NCI-H1436 treated with DMSO at 0.1 percent for 48 hours (cell line): Measurements from ENCODE around the gene JAGN1.
"Not testable (repeated sequence)": the region's sequence is repeated elsewhere in the genome, so short reads cannot be mapped to it uniquely, and the experiment has no call there.

ENCODE experiments used
- DNase-seq: peaks from one replicate; lab custom pipeline; 2025; lab: John Stamatoyannopoulos, UW

Gene JAGN1

GRCh38 chr3:9890249-9891071 lies at the start of gene JAGN1:
Gene JAGN1, plus strand, starts transcription at chr3:9890610. Its CDS starts 113 bp downstream, at chr3:9890723.
- DNase-seq: no peak

- no peak for DNase-seq
These were observed 49.4 kb upstream of the JAGN1 start for GRCh38 chr3:9841015-9841414.

- peak; percentile 3 for DNase-seq
These were observed 46.5 kb upstream of the JAGN1 start, which contains the start of gene RPUSD3 for GRCh38 chr3:9843715-9844438. Gene RPUSD3, minus strand, starts transcription at chr3:9844008. Its CDS starts 18 bp downstream, at chr3:9843990.

- DNase-seq: no peak
These were observed 44.2 kb upstream of the JAGN1 start for GRCh38 chr3:9846231-9846630.

- no peak for DNase-seq
These were observed 43.4 kb upstream of the JAGN1 start for GRCh38 chr3:9846931-9847488.

- not testable (repeated sequence) for DNase-seq
These were observed 42.5 kb upstream of the JAGN1 start for GRCh38 chr3:9847870-9848269.

GRCh38 chr3:9848860-9849259 lies 41.5 kb upstream of the JAGN1 start:
- not testable (repeated sequence) for DNase-seq

- DNase-seq: not testable (repeated sequence)
These were observed 39.0 kb upstream of the JAGN1 start for GRCh38 chr3:9851383-9851782.

GRCh38 chr3:9851926-9852325 lies 38.5 kb upstream of the JAGN1 start:
- not testable (repeated sequence) for DNase-seq

GRCh38 chr3:9852528-9852927 lies 37.9 kb upstream of the JAGN1 start:
- DNase-seq: no peak

- not testable (repeated sequence) for DNase-seq
These were observed 36.0 kb upstream of the JAGN1 start for GRCh38 chr3:9854291-9854940.

- DNase-seq: no peak
These were observed 34.8 kb upstream of the JAGN1 start for GRCh38 chr3:9855594-9855993.

- DNase-seq: no peak
These were observed 30.8 kb upstream of the JAGN1 start for GRCh38 chr3:9859530-9860025.

GRCh38 chr3:9861201-9861600 lies 29.2 kb upstream of the JAGN1 start:
- DNase-seq: no peak

- no peak for DNase-seq
These were observed 28.7 kb upstream of the JAGN1 start for GRCh38 chr3:9861626-9862130.

GRCh38 chr3:9862391-9863057 lies 27.9 kb upstream of the JAGN1 start:
- no peak for DNase-seq

- no peak for DNase-seq
These were observed 27.2 kb upstream of the JAGN1 start for GRCh38 chr3:9863058-9863772.

- DNase-seq: no peak
These were observed 26.0 kb upstream of the JAGN1 start for GRCh38 chr3:9864200-9864927.

- not testable (repeated sequence) for DNase-seq
These were observed 25.2 kb upstream of the JAGN1 start for GRCh38 chr3:9865125-9865637.

GRCh38 chr3:9866639-9867038 lies 23.8 kb upstream of the JAGN1 start:
- no peak for DNase-seq
